IPS-15b (cell line): Measurements from ENCODE around the gene KRT3.

Experiments
- H3K27me3 ChIP-seq: one replicate; pipeline ENCODE4 v1.6.1; 2013; ENCODE audit warnings: low read length; ENCODE audit not compliant: control insufficient read depth, insufficient read depth
- H3K36me3 ChIP-seq: one replicate; pipeline ENCODE4 v1.6.1; 2013; ENCODE audit warnings: low read length; ENCODE audit not compliant: control insufficient read depth, insufficient read depth
- H3K4me1 ChIP-seq: one replicate; pipeline ENCODE4 v1.6.1; 2013; ENCODE audit warnings: mild to moderate bottlenecking, low read length; ENCODE audit not compliant: control insufficient read depth, insufficient read depth
- H3K4me3 ChIP-seq: one replicate; pipeline ENCODE4 v1.5.1; 2013; ENCODE audit warnings: low read depth, low read length
- H3K9ac ChIP-seq: one replicate; pipeline ENCODE4 v1.6.1; 2013; ENCODE audit warnings: low read depth, mild to moderate bottlenecking, low read length
- H3K9me3 ChIP-seq: one replicate; pipeline ENCODE4 v1.6.1; 2013; ENCODE audit warnings: mild to moderate bottlenecking, low read length; ENCODE audit not compliant: control insufficient read depth, insufficient read depth

KRT3 gene

DNA sequence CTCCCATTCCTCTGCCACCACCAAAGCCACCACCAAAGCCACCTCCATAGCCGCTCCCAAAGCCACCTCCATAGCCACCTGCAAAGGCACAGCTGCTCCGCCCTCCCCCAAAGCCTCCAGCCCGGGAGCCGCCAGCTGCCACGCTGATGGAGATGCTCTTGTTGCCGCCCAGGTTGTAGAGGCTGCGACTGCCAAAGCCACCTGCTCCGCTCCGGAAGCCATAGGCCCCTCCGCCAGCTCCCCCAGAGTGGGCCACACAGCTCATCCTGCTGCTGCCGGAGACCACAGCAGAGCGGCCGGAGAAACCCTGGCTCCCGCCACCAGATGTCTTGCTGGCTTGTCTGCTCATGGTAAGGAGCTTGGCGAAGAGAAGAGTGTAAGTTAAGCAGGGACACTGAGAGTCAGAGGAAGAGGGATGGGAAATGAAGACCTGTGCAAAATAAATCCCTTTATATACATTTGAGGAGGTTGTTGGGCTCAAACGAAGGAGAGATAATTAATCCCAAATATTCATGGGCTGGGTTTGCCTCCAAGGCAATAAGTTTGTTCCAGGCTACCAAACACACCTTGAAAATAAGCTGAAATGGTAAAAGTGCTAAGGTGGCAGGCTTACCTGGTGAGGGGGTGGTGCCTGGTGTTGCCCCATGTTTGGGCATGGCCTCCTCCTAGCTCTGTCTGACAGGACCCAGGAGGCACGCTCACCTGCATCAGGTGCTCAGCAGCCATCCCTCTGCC, at the start of gene KRT3:
TSS of gene KRT3 (minus strand) at position 424 of the 735 bp plus-strand sequence. CDS start at position 349, 75 bp downstream.
- Histone ChIP-seq H3K27me3 (no peaks in the 10 kb centered on the region), H3K4me1 (peaks cover 4% of the 10 kb centered on the region), H3K9me3 (no peaks in the 10 kb centered on the region), H3K4me3 (no peak within 1 kb of the TSS), H3K36me3 (no peaks in the 10 kb centered on the region), H3K9ac (no peak within 1 kb of the TSS)

DNA sequence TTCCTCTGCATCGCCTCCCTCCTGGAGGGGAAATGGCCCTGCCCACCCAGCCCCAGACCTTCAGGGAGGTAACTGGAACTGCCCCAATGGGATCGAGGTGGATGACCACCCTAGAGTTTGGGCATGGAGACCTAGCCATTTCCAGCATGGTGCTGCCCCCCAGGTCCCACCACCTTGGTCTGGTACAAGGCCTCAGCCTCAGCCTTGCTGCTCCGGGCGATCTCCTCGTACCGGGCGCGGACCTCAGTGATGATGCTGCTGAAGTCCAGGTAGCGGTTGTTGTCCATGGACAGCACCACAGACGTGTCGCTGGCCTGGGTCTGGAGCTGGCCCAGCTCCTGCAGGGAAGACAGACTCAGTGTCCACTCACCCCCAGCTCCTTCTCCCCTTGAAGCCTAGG, 48.5 kb upstream of the KRT3 start:
- Histone ChIP-seq H3K9ac (no peak overlapping the region), H3K36me3 (no peaks in the 10 kb centered on the region), H3K9me3 (no peaks in the 10 kb centered on the region), H3K4me3 (no peak overlapping the region), H3K27me3 (no peaks in the 10 kb centered on the region), H3K4me1 (no peaks in the 10 kb centered on the region)

DNA sequence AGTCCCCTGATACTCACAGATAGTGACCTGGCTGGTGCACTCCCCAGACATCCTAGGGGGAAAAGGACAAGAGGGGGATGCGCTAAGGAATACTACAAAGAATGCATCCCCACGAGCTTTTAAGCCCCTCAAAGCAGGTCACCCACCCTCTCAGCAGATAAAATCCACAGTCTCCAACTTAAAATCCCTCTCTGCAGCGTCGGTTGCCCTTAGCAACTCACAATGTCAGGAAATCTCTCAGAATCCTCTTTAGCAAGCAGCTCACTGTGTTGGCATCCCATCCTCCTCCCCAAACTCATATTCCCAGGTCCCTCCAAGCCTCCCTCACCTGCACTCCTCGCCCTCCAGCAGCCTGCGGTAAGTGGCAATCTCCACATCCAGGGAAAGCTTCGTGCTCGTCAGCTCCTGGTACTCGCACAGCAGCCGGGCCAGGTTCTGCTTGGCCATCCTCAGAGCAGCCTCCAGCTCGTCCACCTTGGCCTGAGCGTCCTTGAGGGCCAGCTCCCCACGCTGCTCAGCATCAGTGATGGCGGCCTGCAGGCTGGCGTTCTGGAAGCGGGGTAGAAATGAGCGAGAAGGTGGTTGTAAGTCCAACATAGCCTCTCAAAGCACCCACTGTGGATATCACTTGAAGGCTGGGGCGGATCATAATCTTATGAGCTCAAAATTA, 43.7 kb upstream of the KRT3 start:
- Histone ChIP-seq H3K4me3 (no peak overlapping the region), H3K27me3 (no peaks in the 10 kb centered on the region), H3K36me3 (no peaks in the 10 kb centered on the region), H3K4me1 (no peaks in the 10 kb centered on the region), H3K9ac (no peak overlapping the region), H3K9me3 (no peaks in the 10 kb centered on the region)

DNA sequence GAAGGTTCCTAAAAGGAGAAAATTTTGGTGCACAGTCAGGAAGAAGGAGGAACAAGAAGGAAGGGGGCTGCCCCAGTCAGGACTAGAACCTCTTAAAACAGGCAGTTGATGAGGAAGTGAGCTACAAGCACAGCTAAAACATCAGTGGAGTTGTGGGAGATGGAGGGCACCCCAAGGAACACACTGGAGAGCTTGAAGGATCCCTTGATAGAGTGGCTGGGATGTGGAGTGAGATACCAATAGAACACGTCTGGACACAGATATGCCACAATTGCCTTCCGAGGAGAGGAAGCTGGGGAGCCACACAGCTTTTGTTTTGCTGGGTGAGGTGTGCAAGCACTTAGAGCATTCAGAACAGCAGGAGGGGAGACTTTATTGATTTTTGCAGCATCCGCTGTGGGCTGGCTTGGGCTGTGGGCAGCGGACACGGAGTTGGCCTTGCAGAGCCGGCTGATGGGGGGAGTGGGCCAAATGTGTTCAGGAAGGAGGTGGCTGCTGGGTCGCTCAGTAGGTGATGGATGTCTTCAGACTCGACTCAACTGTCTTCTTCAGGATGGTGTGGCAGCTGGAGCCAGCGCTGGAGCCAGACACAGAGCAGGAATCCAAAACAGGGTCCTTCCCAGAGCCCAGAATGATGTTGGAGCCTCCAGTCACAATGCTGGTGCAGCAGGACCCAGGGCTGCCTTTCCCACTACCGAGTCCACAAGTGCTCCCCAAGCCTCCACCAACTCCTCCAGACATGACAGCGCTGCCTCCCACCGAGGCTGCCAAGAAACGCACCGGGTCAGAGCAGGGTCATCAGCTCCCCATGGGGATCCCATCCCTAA, 42.9 kb upstream of the KRT3 start:
- no peaks in the 10 kb centered on the region for H3K9me3 ChIP-seq
- H3K27me3 ChIP-seq, result no peaks in the 10 kb centered on the region
- no peak overlapping the region for H3K9ac ChIP-seq
- no peaks in the 10 kb centered on the region for H3K36me3 ChIP-seq
- no peak overlapping the region for H3K4me3 ChIP-seq
- no peaks in the 10 kb centered on the region for H3K4me1 ChIP-seq

DNA sequence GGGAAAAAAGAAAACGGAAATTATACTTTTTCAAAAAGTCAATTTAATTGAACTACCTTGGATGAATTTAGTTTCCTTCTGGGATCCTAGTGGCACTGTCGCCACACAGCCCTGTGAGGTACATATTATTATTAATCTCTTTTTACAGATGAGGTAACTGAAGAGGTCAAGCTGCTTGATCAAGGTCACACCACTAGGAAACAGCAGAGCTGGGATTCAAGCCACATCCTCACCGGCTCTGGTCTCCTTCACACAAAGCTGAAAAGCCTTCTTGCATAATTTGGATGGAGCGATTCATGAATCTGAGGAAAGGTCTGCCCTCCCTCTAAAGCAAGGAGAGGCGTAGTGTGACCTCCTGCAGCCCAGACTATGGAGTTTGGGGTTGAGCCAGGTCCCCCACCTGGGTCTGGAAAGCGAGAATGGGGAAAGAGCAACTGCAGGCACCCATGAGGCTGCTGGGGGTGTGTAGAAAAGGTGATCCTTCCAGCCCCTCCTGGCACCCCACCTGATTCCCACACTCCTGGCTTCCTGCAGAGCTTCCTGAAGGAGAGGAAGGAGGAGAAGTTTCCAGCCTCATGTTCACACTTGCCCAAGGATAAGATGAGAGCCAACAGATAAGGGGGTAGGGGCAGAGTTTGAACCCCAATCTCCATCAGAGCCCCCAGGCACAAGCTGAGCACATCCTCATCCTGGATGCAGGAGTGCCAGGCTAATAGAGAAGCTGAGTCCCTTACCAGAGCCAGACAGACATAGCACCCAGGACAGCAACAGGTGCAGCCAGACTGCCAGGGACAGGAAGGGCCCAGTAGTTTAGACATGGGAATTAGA, 42.1 kb upstream of the KRT3 start:
- H3K4me1 ChIP-seq, result no peaks in the 10 kb centered on the region
- no peak overlapping the region for H3K4me3 ChIP-seq
- no peaks in the 10 kb centered on the region for H3K36me3 ChIP-seq
- no peaks in the 10 kb centered on the region for H3K27me3 ChIP-seq
- no peaks in the 10 kb centered on the region for H3K9me3 ChIP-seq
- H3K9ac ChIP-seq, result no peak overlapping the region

DNA sequence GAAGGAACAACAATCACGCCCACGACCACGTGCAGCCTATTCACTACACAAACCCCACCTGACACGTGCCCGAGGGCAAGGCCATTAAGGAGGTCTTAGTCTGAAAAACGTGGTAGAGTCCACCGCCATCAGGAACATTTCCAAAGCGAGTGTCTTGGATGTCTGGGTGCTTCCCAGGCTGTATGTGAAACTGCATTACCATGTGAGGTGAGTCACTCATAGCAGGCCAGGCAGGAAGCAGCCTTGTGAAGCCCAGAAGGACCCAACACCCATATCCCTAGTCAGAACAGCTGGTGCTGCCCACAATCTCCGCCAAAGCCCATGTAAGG, 41.5 kb upstream of the KRT3 start:
- H3K9me3 ChIP-seq, result no peaks in the 10 kb centered on the region
- no peaks in the 10 kb centered on the region for H3K4me1 ChIP-seq
- no peaks in the 10 kb centered on the region for H3K27me3 ChIP-seq
- H3K36me3 ChIP-seq, result no peaks in the 10 kb centered on the region
- H3K9ac ChIP-seq, result no peak overlapping the region
- no peak overlapping the region for H3K4me3 ChIP-seq

DNA sequence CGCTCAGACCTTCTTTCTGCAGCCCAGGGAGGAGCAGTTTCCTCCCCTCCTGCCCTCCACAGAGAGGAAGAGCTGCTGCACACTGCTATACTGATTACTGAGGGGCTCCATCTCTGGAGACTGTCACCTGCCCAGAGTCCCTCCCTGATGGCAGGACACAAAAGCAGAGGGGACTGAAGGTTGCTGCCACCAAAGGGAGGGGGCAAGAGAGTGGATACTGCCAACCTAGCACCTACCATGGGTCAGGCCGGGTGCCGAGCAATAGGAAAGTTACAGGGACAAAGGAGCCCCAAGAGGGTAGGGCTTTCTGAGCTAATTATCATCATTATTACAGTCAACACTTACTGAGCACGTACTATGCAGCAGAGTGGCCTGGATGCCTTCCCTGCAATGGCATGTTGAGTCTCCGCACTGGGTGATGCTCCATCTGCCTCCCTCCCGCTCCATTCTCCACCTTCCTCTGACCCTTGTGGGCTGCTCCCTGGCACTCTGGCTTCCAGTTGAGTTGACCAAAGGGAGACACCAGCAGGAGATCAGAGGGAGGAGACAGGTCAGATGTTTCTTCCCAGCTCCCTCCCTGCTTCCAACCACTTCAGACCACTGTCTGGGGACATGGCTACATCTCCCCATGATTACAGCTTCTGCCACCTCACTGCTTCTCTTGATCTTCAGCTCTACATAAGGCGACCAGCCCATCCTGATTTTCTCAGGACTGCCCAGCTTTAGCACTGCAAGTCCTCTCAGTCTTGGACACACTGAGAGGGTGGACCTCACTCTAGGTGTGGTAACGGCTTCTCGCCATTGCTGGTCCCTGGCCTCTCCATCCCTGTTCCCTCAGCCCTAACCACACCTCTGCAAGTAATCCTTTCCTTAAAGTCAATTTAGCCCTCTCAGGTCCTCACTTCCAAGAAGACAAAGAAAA, 40.8 kb upstream of the KRT3 start:
- Histone ChIP-seq H3K4me1 (no peaks in the 10 kb centered on the region), H3K9ac (no peak overlapping the region), H3K36me3 (no peaks in the 10 kb centered on the region), H3K4me3 (no peak overlapping the region), H3K27me3 (no peaks in the 10 kb centered on the region), H3K9me3 (no peaks in the 10 kb centered on the region)

DNA sequence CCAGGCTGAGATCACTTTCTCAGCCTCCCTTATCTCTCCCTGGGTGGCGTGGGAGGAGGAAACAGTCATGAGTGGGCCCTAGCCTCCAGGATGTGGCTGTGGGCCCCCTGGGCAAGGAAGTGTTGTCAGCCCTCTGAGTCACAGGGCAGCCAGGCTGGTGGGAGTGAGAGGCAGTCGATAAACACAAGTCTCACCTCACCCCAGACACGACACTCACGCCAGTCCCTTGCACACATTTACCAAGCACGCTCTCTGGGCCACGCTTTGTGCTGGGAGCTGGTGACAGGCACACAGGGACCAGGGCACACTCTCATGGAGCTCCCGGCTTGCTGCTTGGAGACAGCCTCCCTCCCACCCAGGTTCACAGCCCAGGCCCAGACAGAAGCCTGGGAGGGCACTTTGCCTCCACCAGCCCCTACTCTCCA, 40.1 kb upstream of the KRT3 start:
- H3K9me3 ChIP-seq, result no peaks in the 10 kb centered on the region
- H3K27me3 ChIP-seq, result no peaks in the 10 kb centered on the region
- no peak overlapping the region for H3K4me3 ChIP-seq
- H3K4me1 ChIP-seq, result no peaks in the 10 kb centered on the region
- no peak overlapping the region for H3K9ac ChIP-seq
- H3K36me3 ChIP-seq, result no peaks in the 10 kb centered on the region

DNA sequence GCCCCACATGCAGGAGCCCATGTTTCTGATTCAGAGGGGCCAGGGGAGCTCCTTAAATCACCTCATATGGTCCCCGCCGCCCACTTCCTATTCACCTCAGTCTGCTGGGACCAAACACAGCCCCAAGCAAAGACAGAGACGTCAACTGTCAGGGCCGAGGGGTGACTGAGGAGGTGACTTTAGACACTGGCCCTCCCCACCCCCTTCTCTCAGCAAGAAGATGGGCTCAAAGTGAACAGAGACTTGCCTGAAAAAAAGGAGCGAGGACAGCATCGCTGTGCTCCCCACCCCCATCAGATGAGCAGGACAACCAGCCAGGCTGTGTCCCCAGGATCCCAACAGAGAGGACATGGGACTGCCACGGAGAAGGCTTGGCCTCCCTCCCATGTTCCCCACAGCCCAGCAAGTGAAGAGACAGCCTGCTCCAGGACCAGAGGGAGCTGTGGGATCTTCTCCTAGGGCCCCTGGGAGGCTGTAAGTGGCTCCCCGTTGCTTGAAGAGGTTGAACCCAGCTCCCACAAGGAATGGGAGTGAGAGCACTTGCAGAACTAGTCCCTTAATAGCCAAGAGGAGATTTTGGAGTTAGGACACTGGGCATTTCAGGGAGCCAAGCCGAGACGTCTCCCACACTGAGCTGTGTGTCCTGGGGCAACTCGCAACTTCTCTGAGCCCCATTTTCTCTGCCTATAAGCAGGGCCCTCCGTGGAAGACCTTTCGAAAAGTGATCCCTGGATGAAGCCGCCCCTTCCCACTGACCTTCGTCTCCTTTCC, 39.5 kb upstream of the KRT3 start:
- Histone ChIP-seq H3K27me3 (no peaks in the 10 kb centered on the region), H3K36me3 (no peaks in the 10 kb centered on the region), H3K4me3 (no peak overlapping the region), H3K9me3 (no peaks in the 10 kb centered on the region), H3K9ac (no peak overlapping the region), H3K4me1 (no peaks in the 10 kb centered on the region)

DNA sequence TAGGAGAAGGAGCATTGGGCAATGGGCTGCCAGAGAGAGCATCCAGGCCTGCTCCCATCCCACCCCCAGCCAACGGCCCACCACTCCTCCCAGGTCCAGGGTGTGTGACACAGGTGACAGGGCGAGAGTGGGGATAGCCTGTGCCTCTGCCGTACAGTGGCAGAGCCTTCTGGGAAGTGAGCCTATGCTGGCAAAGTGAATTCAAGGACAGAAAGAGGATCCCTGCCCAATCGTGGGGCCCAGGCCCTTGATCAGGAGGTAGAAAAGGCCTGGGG, 38.7 kb upstream of the KRT3 start:
- H3K27me3 ChIP-seq, result no peaks in the 10 kb centered on the region
- no peak overlapping the region for H3K9ac ChIP-seq
- no peak overlapping the region for H3K4me3 ChIP-seq
- H3K4me1 ChIP-seq, result no peaks in the 10 kb centered on the region
- H3K36me3 ChIP-seq, result no peaks in the 10 kb centered on the region
- no peaks in the 10 kb centered on the region for H3K9me3 ChIP-seq
